ENCODE data around the gene TECR.

Gene TECR, protein sequence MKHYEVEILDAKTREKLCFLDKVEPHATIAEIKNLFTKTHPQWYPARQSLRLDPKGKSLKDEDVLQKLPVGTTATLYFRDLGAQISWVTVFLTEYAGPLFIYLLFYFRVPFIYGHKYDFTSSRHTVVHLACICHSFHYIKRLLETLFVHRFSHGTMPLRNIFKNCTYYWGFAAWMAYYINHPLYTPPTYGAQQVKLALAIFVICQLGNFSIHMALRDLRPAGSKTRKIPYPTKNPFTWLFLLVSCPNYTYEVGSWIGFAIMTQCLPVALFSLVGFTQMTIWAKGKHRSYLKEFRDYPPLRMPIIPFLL

DNA sequence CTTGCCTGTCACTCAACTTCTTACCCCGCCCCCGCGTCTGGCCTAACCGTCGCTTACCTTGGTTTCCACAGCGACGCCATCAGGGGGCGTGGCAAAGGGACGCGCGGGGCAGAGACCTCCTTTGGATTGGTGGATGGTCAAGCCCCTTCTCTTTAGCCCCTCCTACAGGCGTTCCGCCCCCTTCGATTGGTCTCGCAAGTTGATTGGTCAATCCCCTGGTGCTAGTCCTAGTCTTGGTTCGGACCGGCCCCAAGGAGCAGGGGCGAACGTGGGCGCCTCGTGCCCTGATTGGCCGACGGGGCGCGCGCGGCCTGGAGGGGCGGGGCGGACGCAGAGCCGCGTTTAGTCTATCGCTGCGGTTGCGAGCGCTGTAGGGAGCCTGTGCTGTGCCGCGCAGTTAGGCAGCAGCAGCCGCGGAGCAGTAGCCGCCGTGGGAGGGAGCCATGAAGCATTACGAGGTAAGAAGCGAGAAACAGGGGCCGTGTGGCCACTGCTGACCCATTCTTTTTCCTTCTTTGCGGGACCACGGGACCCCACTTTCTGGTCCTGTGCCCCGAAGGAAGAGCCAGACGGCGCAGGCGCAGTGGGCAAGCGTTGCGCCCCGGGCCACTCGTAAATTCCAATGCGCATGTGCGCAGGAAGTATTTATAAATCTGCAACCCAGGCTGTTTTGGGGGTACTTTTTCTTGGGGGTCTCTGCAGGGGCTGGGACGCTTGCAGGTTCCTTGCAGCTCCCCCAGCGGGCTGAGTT is at the start of gene TECR:
TECR (plus strand) TSS at position 341 of the 751 bp plus-strand sequence; CDS start at position 444, 103 bp downstream.
- no peak for TF ChIP-seq JUND (IDR thresholded peaks at IDR 0.05; ENCODE audit: low read depth)
- in situ Hi-C loops (cut with HindIII; ENCODE audit: low pct_unique_long_range_greater_than_20kb, low sequenced_read_pairs): no loop called here
- peak; percentile 66 to 99 for DNase-seq (ENCODE audit: low read depth in 1 of 2, low spot score in 1 of 2)

DNA sequence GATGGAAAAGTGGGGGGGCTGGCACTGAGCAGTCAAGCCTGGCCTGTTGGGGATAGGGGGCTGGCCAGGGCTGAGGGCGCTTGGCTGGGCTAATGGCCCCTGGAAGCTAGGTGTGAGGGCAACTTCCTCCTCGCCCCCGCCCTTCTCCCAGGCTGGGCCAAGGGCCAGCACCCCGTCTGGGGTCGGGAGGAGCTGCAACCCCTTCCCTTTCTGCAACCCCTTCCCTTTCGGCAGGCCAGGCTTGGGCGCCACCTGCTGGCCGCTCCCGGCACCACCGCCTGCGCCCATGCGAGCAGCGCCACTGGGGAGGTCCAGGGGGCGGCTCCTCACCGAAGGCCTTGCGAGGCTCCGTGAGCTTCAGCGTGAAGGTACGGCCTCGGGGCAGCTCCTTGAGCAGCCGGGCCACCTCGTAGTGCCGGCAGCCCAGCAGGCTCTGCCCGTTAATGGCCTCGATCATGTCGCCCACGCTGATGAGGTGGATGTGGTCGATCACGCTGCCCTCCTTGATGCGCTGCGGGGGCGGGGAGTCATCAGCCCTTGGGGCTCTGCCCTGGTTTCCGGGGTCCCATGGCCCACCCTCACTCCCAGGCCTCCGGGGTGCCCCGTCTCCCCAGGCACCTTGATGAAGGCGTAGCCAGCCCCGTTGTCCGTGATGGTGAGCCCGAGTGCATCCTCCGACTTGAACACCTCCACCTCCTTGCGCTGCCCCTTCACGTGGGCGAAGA is 49.3 kb upstream of the TECR start:
- in situ Hi-C loops (cut with HindIII; ENCODE audit: low pct_unique_long_range_greater_than_20kb, low sequenced_read_pairs): no loop called here
- peak; percentile 32 to 61 for DNase-seq (ENCODE audit: low read depth in 1 of 2, low spot score in 1 of 2)

DNA sequence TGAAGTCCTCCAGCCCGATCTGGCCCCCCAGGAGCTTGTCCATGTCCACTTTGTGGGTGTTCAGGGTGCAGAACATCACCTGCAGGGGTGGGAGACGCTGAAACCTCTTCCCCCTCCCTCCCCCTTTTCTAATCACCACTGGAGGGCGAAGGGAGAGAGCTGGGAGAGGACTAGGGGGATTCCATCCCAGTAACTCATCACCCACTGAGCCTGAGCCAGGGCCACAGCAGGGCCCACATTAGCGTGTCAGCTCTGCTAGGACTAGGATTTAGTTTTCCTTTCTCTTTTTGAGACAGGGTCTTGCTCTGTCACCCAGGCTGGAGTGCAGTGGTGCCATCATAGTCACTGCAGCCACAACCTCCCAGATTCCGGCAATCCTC is 48.7 kb upstream of the TECR start:
- TF ChIP-seq JUND (IDR thresholded peaks at IDR 0.05; ENCODE audit: low read depth): no peak
- in situ Hi-C loops (cut with HindIII; ENCODE audit: low pct_unique_long_range_greater_than_20kb, low sequenced_read_pairs): no loop called here
- no peak for DNase-seq (ENCODE audit: low read depth in 1 of 2, low spot score in 1 of 2)

More for the DNA sequence above, 49.3 kb upstream of the TECR start:
- no peak for TF ChIP-seq JUND (IDR thresholded peaks at IDR 0.05; ENCODE audit: low read depth)

DNA sequence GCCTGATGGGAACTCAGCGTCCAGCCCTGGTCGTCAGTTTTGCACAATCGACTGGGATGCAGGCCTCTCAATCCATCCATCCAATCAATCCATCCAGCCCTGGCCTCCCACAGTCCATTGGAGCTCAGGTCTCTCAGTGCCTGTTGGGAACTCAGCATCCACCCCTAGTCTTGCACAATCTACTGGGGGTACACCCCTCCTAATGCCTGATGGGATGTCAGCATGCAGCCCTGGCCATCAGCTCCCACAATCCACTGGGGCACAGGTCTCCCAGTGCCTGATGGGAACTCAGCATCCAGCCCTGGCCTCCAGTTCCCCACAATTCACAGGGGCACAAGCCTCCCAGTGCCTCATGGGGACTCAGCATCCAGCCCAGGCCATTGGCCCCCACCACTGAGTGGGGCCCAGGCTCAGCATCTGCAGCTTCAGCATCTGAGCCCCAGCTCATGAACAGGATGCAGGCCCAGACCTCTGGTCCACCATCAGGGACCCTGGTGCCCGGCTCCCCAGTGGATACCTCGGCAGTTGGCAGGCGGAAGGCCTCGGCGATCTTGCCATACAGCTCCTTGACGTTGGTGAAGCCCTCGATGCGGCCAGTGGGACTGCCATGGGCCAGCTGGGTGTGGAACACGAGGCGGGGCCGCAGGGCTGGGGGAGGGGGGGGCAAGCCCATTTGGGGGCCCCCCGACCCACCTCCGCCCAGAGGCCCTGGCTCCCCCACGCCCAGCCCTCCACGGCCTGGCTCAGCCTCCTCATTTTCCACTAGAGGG is 47.0 kb upstream of the TECR start:
- no peak for TF ChIP-seq JUND (IDR thresholded peaks at IDR 0.05; ENCODE audit: low read depth)
- DNase-seq (ENCODE audit: low read depth in 1 of 2, low spot score in 1 of 2): no peak
- in situ Hi-C loops (cut with HindIII; ENCODE audit: low pct_unique_long_range_greater_than_20kb, low sequenced_read_pairs): no loop called here

DNA sequence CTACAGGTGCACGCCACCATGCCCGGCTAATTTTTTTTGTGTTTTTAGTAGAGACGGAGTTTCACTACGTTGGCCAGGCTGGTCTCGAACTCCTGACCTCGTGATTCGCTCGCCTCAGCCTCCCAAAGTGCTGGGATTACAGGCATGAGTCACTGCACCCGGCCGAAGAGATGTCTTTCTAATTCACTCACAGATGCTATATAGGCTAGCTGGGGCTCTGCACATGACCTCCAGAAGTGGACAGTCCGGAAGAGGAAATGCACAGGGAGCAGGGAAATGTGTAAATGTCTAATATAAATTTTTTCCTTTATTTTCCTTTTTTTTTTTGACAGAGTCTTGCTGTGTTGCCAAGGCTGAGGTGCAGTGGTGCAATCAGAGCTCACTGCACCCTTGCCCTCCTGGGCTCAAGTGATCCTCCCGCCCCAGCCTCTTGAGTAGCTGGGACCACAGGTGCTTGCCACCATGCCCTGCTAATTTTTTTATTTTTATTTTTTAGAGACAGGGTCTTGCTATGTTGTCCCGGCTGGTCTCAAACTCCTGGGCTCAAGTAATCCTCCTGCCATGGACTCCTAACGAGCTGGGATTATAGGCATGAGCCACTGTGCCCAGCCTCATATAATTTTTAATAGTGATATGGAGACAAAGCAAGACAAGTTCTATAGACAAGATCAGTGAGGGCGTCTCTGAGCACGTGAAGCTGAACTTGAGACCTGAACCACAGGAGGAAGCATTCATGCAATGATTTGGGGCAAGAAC is 41.8 kb upstream of the TECR start:
- in situ Hi-C loops (cut with HindIII; ENCODE audit: low pct_unique_long_range_greater_than_20kb, low sequenced_read_pairs): no loop called here
- no peak for TF ChIP-seq JUND (IDR thresholded peaks at IDR 0.05; ENCODE audit: low read depth)
- DNase-seq (ENCODE audit: low read depth in 1 of 2, low spot score in 1 of 2): no peak

DNA sequence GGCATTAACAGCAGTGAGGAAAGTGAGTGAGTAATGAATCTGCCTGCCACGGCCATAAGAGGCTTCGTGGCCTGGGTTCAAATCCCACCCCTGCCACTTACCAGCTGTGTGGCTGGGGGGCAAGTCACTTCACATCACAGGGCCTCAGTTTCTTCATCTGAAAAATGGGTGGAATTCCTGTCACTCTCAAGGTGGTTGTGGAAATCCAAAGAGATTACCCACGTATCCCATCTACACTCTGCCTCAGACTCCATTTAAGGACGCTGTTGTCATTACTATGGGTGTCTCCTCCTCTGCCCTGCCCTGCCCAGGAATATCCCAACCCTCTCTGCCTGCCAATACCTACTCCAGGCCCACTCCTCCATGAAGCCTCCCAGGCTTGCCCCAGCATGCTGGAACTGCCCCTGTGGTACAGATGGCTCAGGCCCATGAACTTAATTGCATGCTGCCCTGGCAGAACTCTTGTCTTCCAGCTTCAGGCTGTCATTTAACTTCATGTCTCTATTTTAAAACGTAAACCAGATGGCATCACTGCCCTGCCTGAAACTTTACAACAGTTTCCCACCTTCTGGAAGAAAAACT is 36.5 kb upstream of the TECR start:
- DNase-seq (ENCODE audit: low read depth in 1 of 2, low spot score in 1 of 2): no peak
- in situ Hi-C loops (cut with HindIII; ENCODE audit: low pct_unique_long_range_greater_than_20kb, low sequenced_read_pairs): no loop called here
- no peak for TF ChIP-seq JUND (IDR thresholded peaks at IDR 0.05; ENCODE audit: low read depth)

DNA sequence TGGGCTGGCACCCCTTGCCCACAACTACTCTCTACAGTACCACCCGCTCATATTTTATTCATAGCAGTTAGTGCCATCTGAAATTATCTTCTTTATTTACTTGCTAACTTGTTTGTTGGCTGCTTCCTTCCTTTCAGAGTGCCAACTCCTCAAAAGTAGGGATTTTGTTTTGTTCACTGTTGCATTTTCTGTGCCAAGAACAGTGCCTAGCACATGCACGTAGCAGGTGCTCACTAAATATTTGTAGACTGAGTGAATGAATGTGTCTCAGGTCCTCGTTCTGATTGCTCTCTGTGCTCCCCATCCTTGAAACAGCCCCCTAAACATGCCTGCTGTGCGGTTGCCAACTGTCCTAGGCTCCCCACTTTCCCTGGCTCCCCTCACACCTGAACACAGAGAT is 35.0 kb upstream of the TECR start:
- DNase-seq (ENCODE audit: low read depth in 1 of 2, low spot score in 1 of 2): no peak
- no peak for TF ChIP-seq JUND (IDR thresholded peaks at IDR 0.05; ENCODE audit: low read depth)
- in situ Hi-C loops (cut with HindIII; ENCODE audit: low pct_unique_long_range_greater_than_20kb, low sequenced_read_pairs): no loop called here

DNA sequence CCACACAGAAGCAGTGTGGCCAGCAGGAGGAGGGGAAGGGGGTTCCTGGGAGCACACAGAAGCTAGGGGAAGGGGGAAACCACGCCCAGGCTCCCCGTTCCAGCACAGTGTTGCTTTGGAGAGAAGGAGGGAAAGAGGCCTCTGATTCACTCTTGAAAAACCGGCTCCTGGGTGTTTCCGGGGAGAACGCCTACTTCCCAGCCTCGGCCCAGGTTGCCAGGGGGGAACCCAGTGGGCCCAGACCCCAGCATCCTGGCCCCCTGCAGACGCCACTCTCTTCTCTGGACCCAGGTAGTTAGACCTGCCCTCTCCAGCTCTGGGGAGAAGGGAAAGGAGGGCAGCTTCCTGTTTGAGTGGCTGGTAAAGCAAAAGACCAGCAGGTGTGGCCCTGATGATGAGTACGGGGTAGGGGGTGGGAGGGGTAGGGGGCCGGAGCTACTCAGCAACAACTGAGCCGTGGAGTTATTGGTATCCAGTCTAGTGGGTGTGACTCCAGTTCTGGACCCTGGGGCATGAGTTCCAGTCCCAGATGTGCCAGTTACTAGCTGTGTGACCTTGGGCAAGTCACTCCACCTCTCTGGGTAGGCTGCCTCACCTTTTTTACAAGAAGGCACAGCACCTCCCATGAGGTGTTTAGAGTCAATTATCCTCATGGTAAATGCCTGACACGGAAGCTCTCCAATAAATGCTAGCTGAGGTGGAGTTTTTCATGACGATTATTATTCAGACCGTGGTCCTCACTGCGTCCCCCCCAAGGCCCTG is 34.3 kb upstream of the TECR start:
- in situ Hi-C loops (cut with HindIII; ENCODE audit: low pct_unique_long_range_greater_than_20kb, low sequenced_read_pairs): no loop called here
- DNase-seq (ENCODE audit: low read depth in 1 of 2, low spot score in 1 of 2): peak in 1 of 2 experiments; percentile 40
- no peak for TF ChIP-seq JUND (IDR thresholded peaks at IDR 0.05; ENCODE audit: low read depth)

DNA sequence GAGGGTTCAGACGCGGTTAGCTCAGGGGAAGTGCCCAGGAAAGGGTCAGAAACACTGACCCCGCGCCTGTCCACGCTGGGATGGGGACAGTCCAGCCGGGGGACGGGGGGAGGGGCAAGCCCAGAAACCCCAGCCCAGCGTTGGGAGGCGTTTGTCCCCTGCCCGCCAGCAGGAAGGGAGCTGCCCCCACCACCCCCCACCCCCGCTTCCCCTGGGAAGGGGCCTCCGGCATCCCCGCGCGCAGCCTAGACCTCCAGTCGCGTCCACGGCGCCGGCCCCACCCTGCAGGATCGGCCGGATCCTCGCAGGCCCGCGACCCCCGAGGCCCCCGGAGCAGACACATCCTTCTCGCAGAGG is 33.7 kb upstream of the TECR start:
- in situ Hi-C loops (cut with HindIII; ENCODE audit: low pct_unique_long_range_greater_than_20kb, low sequenced_read_pairs): no loop called here
- no peak for TF ChIP-seq JUND (IDR thresholded peaks at IDR 0.05; ENCODE audit: low read depth)
- DNase-seq (ENCODE audit: low read depth in 1 of 2, low spot score in 1 of 2): no peak

DNA sequence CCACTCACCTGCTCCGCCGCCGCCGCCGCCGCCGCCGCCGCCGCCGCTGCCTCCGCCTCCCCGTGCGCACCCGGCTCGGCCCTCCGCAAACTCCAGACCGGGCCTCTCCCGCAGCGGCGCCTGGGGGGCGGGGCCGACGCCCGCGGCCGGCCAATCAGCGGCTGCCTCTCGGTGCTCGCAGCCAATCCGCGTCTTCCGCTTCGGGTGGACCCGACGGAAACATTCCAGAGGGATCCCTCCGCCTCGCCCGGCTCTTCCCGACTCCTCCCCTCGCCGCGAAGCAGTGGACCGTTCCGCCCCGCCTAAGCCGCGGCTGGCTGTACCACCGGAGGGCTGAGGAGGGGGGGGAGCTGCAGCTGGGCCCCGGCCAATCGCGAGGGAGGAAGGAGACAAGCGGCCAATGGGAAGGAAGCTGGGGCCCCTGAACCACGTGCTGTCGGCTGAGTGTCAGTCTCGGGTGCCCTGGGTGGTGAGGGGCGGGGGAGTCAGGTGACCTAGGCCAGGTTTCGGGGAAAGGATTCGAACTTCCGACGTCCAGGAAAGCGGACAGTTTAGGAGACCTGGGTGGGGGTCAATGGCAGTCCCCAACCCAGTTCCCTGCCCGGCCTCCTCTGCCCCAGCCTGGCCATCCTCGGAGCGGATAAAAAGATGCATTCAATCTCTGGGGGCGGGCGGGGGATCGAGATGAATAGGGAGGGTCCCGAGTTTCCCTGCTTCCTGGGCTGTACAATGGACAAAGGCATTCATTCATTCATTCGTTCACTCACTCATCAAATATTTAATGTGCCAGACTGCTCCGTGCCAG is 33.2 kb upstream of the TECR start, which contains the start of gene GIPC1:
GIPC1 (minus strand) TSS at position 99 of the 805 bp plus-strand sequence. CDS start 13,151 bp downstream, outside the sequence.
- TF ChIP-seq JUND (IDR thresholded peaks at IDR 0.05; ENCODE audit: low read depth): no peak
- in situ Hi-C loops (cut with HindIII; ENCODE audit: low pct_unique_long_range_greater_than_20kb, low sequenced_read_pairs): no loop called here
- DNase-seq (ENCODE audit: low read depth in 1 of 2, low spot score in 1 of 2): peak; percentile 98

All from T47D (cell line).